Glomerular visceral epithelial cell (primary cell): ENCODE data around the gene CPEB2.

ENCODE experiments used
- DNase-seq: peaks from one replicate; pipeline ENCODE4 v3.0.0-alpha.2; 2016; ENCODE audit errors: extremely low spot score

The CPEB2 gene

GRCh38 chr4:15001869-15002658, at the start of gene CPEB2:
TSS of gene CPEB2 (plus strand) at chr4:15002481. CDS start at chr4:15002674, 193 bp downstream.
- DNase-seq = peak; percentile 95

- no peak for DNase-seq
These were observed 43.8 kb upstream of the CPEB2 start for GRCh38 chr4:14958436-14958835.

- no peak for DNase-seq
These were observed 41.0 kb upstream of the CPEB2 start for GRCh38 chr4:14961292-14961691.

- DNase-seq = no peak
These were observed 37.2 kb upstream of the CPEB2 start for GRCh38 chr4:14965071-14965470.

- no peak for DNase-seq
These were observed 34.3 kb upstream of the CPEB2 start for GRCh38 chr4:14967982-14968381.

- no peak for DNase-seq
These were observed 24.5 kb upstream of the CPEB2 start for GRCh38 chr4:14977830-14978229.

GRCh38 chr4:14984448-14984847, 17.8 kb upstream of the CPEB2 start:
- DNase-seq = no peak

GRCh38 chr4:14985161-14985560, 17.1 kb upstream of the CPEB2 start:
- no peak for DNase-seq

GRCh38 chr4:14985843-14986242, 16.4 kb upstream of the CPEB2 start:
- DNase-seq = no peak

GRCh38 chr4:14987054-14987453, 15.2 kb upstream of the CPEB2 start:
- no peak for DNase-seq

GRCh38 chr4:14990484-14990883, 11.8 kb upstream of the CPEB2 start:
- DNase-seq = no peak

GRCh38 chr4:14994242-14994641, 8.0 kb upstream of the CPEB2 start:
- no peak for DNase-seq

GRCh38 chr4:15001248-15001868, 923 bp upstream of the CPEB2 start:
- DNase-seq = peak; percentile 80

GRCh38 chr4:15002659-15003400, 549 bp downstream of the CPEB2 start:
- DNase-seq = peak; percentile 77

- peak; percentile 53 for DNase-seq
These were observed 1.2 kb downstream of the CPEB2 start for GRCh38 chr4:15003401-15003890.

- DNase-seq = peak; percentile 35
These were observed 1.8 kb downstream of the CPEB2 start for GRCh38 chr4:15003891-15004738.

GRCh38 chr4:15004739-15005301, 2.5 kb downstream of the CPEB2 start:
- DNase-seq = peak; percentile 77

GRCh38 chr4:15005474-15006115, 3.3 kb downstream of the CPEB2 start:
- no peak for DNase-seq

GRCh38 chr4:15006416-15007024, 4.2 kb downstream of the CPEB2 start:
- DNase-seq = no peak

GRCh38 chr4:15007201-15007600, 4.9 kb downstream of the CPEB2 start:
- peak; percentile 31 for DNase-seq
